ENCODE data around the gene SDHA. TPM values are rescaled to one million over a fixed set of nuclear protein-coding genes. Genes with fewer than 3 reads are reported as not detected.
"Not testable (repeated sequence)": the region's sequence is repeated elsewhere in the genome, so short reads cannot be mapped to it uniquely, and the experiment has no call there.

Gene SDHA
- total RNA-seq, 2 donors from 2014 or later = 62.8 to 75.5 TPM

DNA sequence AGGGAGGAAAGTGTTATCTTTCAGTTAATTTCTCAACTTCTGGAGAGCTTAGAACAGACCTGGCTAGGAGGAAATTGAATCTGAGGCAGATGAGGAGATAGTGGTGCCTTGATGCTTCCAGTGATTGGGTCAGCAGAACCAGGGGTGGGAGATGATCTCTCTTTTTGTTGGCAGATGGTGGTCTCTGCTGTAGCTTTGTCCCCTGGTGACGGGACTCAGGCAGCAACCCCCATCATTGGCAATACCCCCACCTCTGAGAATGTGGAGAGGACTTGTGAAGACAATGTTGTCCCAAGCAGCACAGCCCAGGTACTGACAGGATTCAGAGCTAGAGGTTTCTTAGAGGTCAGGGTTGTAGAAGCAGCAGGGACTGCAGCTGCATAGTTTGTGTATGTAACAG, 49.6 kb downstream of the SDHA start:
- intact Hi-C loops (cut with DNase I) = no loop called here
- DNase-seq (no peak), ATAC-seq (no peak)
- no peak for TF ChIP-seq POLR2A (IDR thresholded peaks at IDR 0.05)
- TF ChIP-seq, protein P1, sequence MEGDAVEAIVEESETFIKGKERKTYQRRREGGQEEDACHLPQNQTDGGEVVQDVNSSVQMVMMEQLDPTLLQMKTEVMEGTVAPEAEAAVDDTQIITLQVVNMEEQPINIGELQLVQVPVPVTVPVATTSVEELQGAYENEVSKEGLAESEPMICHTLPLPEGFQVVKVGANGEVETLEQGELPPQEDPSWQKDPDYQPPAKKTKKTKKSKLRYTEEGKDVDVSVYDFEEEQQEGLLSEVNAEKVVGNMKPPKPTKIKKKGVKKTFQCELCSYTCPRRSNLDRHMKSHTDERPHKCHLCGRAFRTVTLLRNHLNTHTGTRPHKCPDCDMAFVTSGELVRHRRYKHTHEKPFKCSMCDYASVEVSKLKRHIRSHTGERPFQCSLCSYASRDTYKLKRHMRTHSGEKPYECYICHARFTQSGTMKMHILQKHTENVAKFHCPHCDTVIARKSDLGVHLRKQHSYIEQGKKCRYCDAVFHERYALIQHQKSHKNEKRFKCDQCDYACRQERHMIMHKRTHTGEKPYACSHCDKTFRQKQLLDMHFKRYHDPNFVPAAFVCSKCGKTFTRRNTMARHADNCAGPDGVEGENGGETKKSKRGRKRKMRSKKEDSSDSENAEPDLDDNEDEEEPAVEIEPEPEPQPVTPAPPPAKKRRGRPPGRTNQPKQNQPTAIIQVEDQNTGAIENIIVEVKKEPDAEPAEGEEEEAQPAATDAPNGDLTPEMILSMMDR (IDR thresholded peaks at IDR 0.05) = no peak
- peaks cover 0 to 2% of the 10 kb centered on the region in 2 donors for H3K36me3 ChIP-seq (replicated peaks in 1 of 2; ENCODE audit: insufficient read depth in 1 of 2, low read depth in 2 of 2)
- no peak overlapping the region for H3K27ac ChIP-seq
- 89 to 92% methylated on average over 1 of the region's 1 CpG for WGBS, 2 donors
- H3K9me3 ChIP-seq = no peaks in the 10 kb centered on the region
- H3K4me1 ChIP-seq = peaks cover 5% of the 10 kb centered on the region
- no peaks in the 10 kb centered on the region for H3K27me3 ChIP-seq
- H3K4me3 ChIP-seq = no peak overlapping the region

DNA sequence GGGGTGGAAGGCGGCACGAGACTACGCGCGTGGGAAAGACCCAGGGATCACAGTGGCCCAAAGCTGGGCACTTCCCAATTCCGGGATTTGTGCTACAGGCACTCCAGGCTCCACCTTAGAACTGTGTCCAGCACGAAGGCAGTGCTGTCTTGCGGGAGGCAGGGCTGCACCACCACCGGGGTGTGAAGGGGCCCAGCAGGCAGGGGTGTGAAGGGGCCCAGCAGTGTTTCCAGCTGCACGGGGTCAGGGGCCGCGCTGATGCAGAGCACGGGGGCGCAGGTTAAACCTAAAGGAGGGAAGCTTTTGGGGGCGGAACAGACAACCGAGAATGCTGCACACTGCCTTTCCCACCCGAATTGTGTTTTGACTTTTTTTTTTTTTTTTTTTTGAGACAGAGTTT, 52.2 kb downstream of the SDHA start:
- Histone ChIP-seq H3K9me3 (no peaks in the 10 kb centered on the region), H3K27me3 (no peaks in the 10 kb centered on the region), H3K4me1 (peaks cover 17% of the 10 kb centered on the region), H3K27ac (peak overlapping the region in 3 of 4 donors; percentile 69 to 89 (median 88)), H3K4me3 (no peak overlapping the region), H3K36me3 (replicated peaks in 1 of 2; ENCODE audit: insufficient read depth in 1 of 2, low read depth in 2 of 2) (peaks cover 2 to 7% of the 10 kb centered on the region in 2 donors)
- DNase-seq (no peak), ATAC-seq (no peak)
- 72 to 80% methylated on average over 17 of the region's 17 CpGs for WGBS, 2 donors
- TF ChIP-seq, protein P1 (IDR thresholded peaks at IDR 0.05) = no peak
- TF ChIP-seq POLR2A (IDR thresholded peaks at IDR 0.05) = no peak
- intact Hi-C loops (cut with DNase I) = no loop called here

DNA sequence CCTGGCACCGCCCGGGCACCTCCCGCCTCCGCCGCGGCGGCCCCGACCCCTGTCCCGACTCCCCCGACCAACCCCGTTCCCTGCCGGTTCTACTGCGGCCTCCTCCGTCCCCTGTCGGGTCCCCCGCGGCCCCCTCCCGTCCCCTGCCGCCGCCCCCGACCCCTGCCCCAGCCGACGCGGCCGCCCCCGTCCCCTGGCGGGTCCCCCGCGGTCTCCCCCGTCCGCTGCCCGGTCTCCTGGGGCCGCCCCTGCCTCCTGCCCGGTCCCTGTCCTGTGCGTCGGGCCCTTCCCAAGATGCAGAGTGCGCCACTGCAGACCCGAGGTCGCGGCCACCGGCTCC, 53.7 kb downstream of the SDHA start:
- intact Hi-C loops (cut with DNase I); H3K27me3 ChIP-seq; DNase-seq; H3K9me3 ChIP-seq; H3K36me3 ChIP-seq (replicated peaks in 1 of 2; ENCODE audit: insufficient read depth in 1 of 2, low read depth in 2 of 2); ATAC-seq: not testable (repeated sequence)
- H3K27ac ChIP-seq = peak overlapping the region; percentile 74 to 89 (median 86)
- H3K4me1 ChIP-seq = peaks cover 17% of the 10 kb centered on the region
- peak overlapping the region; percentile 91 to 100 for H3K4me3 ChIP-seq
- 1% methylated on average over 15 of the region's 41 CpGs; no CpG with 5 or more reads in 1 of the 2 donors for WGBS, 2 donors

DNA sequence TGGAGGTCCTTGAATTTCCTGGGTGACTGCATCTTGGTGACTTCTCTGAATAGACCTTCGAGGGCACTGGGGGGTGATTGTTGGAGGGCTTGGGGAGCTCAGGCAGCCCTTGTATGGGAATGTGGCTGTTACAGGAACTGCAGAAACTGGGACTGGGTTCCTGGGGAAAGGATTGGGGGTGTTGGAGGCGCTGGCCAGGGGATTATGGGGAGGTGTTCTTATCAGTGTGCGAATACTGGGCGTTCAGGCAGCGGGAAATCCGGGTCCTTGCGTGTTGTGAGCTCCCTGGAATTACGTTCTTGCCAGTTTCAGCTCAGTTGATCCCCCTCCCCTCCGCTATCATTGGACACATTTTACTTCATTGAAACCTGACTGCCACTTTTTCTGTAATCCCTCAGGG, 55.0 kb downstream of the SDHA start:
- H3K9me3 ChIP-seq; H3K36me3 ChIP-seq (replicated peaks in 1 of 2; ENCODE audit: insufficient read depth in 1 of 2, low read depth in 2 of 2); ATAC-seq; H3K27me3 ChIP-seq; DNase-seq; H3K27ac ChIP-seq; intact Hi-C loops (cut with DNase I); H3K4me3 ChIP-seq: not testable (repeated sequence)
- WGBS, 2 donors = 72 to 83% methylated on average over 9 of the region's 9 CpGs
- H3K4me1 ChIP-seq = peaks cover 17% of the 10 kb centered on the region

GRCh38 chr5:273491-273890, 55.4 kb downstream of the SDHA start:
- H3K36me3 ChIP-seq (replicated peaks in 1 of 2; ENCODE audit: insufficient read depth in 1 of 2, low read depth in 2 of 2); H3K27ac ChIP-seq; H3K27me3 ChIP-seq; DNase-seq; ATAC-seq; H3K4me3 ChIP-seq; intact Hi-C loops (cut with DNase I); H3K9me3 ChIP-seq: not testable (repeated sequence)
- peaks cover 17% of the 10 kb centered on the region for H3K4me1 ChIP-seq
- WGBS, 2 donors = 83 to 86% methylated on average over 7 of the region's 7 CpGs

DNA sequence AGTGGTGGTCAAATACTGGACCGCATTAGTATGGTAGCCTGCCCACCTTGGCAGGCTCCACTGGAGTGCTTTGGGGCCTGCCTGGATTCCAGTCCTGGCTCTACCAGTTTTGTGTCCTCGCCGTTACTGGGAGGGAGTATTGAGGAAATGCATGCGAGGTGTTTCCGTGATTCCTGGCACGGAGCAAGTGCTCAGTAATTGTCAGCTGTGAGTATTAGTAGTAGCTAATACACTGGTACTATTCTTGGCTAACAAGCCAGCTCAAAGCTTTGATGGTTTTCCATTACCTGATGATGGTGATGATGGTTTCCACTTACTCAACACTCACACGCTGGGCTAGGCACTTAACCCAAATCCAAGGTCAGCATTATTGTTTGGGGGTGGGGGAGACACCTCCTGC, 56.2 kb downstream of the SDHA start:
- WGBS, 2 donors = 85 to 92% methylated on average over 7 of the region's 7 CpGs
- H3K27me3 ChIP-seq; H3K4me3 ChIP-seq; intact Hi-C loops (cut with DNase I); H3K9me3 ChIP-seq; H3K27ac ChIP-seq; H3K36me3 ChIP-seq (replicated peaks in 1 of 2; ENCODE audit: insufficient read depth in 1 of 2, low read depth in 2 of 2); DNase-seq; ATAC-seq: not testable (repeated sequence)
- H3K4me1 ChIP-seq = peaks cover 22% of the 10 kb centered on the region

GRCh38 chr5:278646-279045, 60.5 kb downstream of the SDHA start:
- WGBS, 2 donors = 91 to 92% methylated on average over 9 of the region's 9 CpGs
- Histone ChIP-seq H3K4me3 (no peak overlapping the region), H3K4me1 (peaks cover 9% of the 10 kb centered on the region), H3K27me3 (no peaks in the 10 kb centered on the region), H3K36me3 (replicated peaks in 1 of 2; ENCODE audit: insufficient read depth in 1 of 2, low read depth in 2 of 2) (peaks cover 2 to 7% of the 10 kb centered on the region in 2 donors), H3K9me3 (no peaks in the 10 kb centered on the region), H3K27ac (no peak overlapping the region)
- DNase-seq (no peak), ATAC-seq (no peak)
- intact Hi-C loops (cut with DNase I) = no loop called here
- TF ChIP-seq, protein P1 (IDR thresholded peaks at IDR 0.05) = no peak
- TF ChIP-seq POLR2A (IDR thresholded peaks at IDR 0.05) = no peak

DNA sequence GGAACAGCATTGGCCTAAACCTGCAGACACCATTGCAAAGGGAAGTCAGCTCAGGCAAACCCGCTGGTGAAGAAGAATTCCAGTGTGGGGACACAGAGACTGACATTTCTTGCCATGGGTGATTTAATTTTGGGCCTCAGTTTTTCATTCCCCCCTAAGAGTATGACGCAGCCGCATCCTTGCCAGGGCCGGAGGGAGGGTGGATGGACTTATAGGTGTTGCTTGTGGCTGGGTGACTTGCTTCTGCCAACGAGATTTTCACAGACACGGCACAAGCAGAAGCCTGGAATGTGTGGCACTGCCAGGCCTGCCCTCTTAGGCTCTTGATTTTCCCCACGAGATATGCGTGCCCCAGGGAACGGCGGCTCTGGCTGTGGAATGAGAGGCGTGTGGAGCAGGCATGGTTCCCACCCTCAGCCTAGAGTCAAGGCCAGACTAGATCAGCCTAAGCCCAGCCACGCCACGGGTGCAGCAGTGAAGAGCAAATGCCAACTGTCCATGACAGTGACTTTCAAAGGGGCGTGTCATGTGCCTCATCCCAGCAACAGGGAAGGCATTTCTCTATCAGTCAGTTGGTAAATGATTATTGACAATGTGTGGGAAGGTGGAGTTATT, 61.0 kb downstream of the SDHA start:
- DNase-seq; H3K27ac ChIP-seq; H3K4me3 ChIP-seq; H3K27me3 ChIP-seq; H3K36me3 ChIP-seq (replicated peaks in 1 of 2; ENCODE audit: insufficient read depth in 1 of 2, low read depth in 2 of 2); ATAC-seq; H3K4me1 ChIP-seq; H3K9me3 ChIP-seq; intact Hi-C loops (cut with DNase I): not testable (repeated sequence)
- WGBS, 2 donors = 68 to 77% methylated on average over 10 to 13 of the region's 14 CpGs
